Measurements from ENCODE around the gene VAV2. TPM values are rescaled to one million over a fixed set of nuclear protein-coding genes. Genes with fewer than 3 reads are reported as not detected.
"Not testable (repeated sequence)": the region's sequence is repeated elsewhere in the genome, so short reads cannot be mapped to it uniquely, and the experiment has no call there.

VAV2 gene
- total RNA-seq, 1 donor from 2014 or later: 18.7 TPM

DNA sequence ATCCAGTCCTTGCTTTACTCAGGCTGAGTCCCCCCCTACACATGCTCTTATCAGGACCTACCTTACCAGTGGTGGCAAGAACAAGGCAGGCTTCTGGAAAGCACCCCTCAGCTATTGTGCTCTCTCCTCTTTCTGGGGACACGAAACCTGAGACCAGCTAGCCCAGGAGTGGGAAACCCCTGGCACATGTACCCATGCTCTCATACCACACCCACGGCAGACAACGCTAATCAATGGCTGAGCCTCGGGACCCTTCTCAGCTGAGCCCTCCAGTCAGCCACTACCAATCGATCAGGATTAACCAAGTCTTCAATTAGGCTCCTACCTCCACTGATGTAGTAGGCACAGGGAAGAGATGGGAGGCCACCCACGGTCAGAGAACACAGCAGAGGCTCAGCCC is 65.1 kb downstream of the VAV2 start:
- TF ChIP-seq CTCF (conservative IDR thresholded peaks at IDR 0.05; ENCODE audit: low read depth, low read length): no peak
- H3K4me3 ChIP-seq (ENCODE audit: low read depth, low read length): no peak overlapping the region
- DNase-seq (ENCODE audit: low read depth): no peak

GRCh38 chr9:133926165-133926856 is 65.8 kb downstream of the VAV2 start:
- no peak for TF ChIP-seq CTCF (conservative IDR thresholded peaks at IDR 0.05; ENCODE audit: low read depth, low read length)
- DNase-seq (ENCODE audit: low read depth): no peak
- no peak overlapping the region for H3K4me3 ChIP-seq (ENCODE audit: low read depth, low read length)

GRCh38 chr9:133924453-133924852 is 67.7 kb downstream of the VAV2 start:
- no peak for DNase-seq (ENCODE audit: low read depth)
- no peak overlapping the region for H3K4me3 ChIP-seq (ENCODE audit: low read depth, low read length)
- TF ChIP-seq CTCF (conservative IDR thresholded peaks at IDR 0.05; ENCODE audit: low read depth, low read length): peak; percentile 6

DNA sequence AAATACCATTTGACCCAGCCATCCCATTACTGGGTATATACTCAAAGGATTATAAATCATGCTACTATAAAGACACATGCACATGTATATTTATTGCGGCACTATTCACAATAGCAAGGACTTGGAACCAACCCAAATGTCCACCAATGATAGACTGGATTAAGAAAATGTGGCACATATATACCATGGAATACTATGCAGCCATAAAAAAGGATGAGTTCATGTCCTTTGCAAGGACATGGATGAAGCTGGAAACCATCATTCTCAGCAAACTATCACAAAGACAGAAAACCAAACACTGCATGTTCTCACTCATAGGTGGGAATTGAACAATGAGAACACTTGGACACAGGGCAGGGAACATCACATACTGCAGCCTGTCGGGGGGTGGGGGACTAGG is 68.5 kb downstream of the VAV2 start:
- DNase-seq (ENCODE audit: low read depth): not testable (repeated sequence)

DNA sequence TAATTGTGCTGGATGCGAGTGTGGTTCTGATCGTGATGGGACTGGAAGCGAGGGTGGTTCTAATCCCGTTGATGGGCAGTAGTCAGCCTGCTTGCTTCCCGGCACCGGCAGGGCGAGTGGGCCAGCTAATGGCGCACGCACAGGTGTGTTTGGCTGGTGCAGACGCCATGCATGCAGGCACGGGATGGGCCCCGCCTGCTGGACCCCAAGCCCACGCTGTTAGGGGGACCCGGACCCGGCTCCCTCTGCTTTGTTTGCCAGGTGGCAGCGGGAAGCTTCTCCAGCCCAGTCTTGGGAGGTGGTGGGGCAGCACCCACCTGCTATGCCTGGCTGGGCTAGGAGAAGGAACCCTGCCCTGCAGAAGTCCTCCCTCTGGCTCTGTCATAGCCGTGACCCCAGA is 70.3 kb downstream of the VAV2 start:
- no peak for TF ChIP-seq CTCF (conservative IDR thresholded peaks at IDR 0.05; ENCODE audit: low read depth, low read length)
- DNase-seq (ENCODE audit: low read depth): no peak
- no peak overlapping the region for H3K4me3 ChIP-seq (ENCODE audit: low read depth, low read length)

More for the DNA sequence above, 68.5 kb downstream of the VAV2 start:
- not testable (repeated sequence) for H3K4me3 ChIP-seq (ENCODE audit: low read depth, low read length)

- no peak for DNase-seq (ENCODE audit: low read depth)
- H3K4me3 ChIP-seq (ENCODE audit: low read depth, low read length): no peak overlapping the region
Measured at GRCh38 chr9:133920471-133920870, 71.7 kb downstream of the VAV2 start.

More at GRCh38 chr9:133920471-133920870, 71.7 kb downstream of the VAV2 start:
- TF ChIP-seq CTCF (conservative IDR thresholded peaks at IDR 0.05; ENCODE audit: low read depth, low read length): no peak

Data from epithelial cell of proximal tubule (primary cell).